HepG2 (cell line): ENCODE data around the gene GNG2. TPM values are rescaled to one million over a fixed set of nuclear protein-coding genes. Genes with fewer than 3 reads are reported as not detected.

Source experiments
- ATAC-seq: fragments of 200-7000 bp; cut with Tn5 transposase; 3 replicates; pipeline ENCODE4 v1.9.1; 2020; ENCODE audit warnings: mild to moderate bottlenecking, moderate library complexity
- BruUV-seq: library from RNA; stranded (reverse); fragments of 400-500 nt; replicated peaks from 2 replicates; lab custom pipeline; 2021; lab: Mats Ljungman, UMichigan
- CTCF ChIA-PET: fragments of 300-600 bp; formaldehyde crosslinking; extraction: SDS; loops from one replicate; lab custom pipeline; 2021; ENCODE audit warnings: low total read pairs, inconsistent platforms, low intra/inter-chr PET ratio; lab: Yijun Ruan, JAX
- POLR2A ChIA-PET: fragments of 350-600 bp; sonication (Branson Sonifier 250); formaldehyde crosslinking; loops from one replicate; lab custom pipeline; 2020; ENCODE audit warnings: antibody characterized with exemption, inconsistent platforms; lab: Yijun Ruan, JAX
- DNase-seq: peaks from one replicate; pipeline ENCODE4 v3.0.0-alpha.2; 2015; ENCODE audit warnings: low spot score
- FAIRE-seq: peaks from 3 replicates; lab custom pipeline; 2011; peaks lifted over from hg19 to GRCh38; lab: Jason Lieb, UNC
- H2AFZ ChIP-seq: one replicate; pipeline ENCODE4 v1.6.1; 2011; ENCODE audit warnings: low read length, inconsistent platforms
- H3K27ac ChIP-seq: fragments of 300-600 bp; 3 replicates; pipeline ENCODE4 v1.8.0; 2011; ENCODE audit warnings: mixed run types, mild to moderate bottlenecking, mixed read lengths, low read length, inconsistent platforms; ENCODE audit not compliant: insufficient read depth; ENCODE audit errors: extremely low read length
- H3K27me3 ChIP-seq, 2 experiments: fragments of 200-600 bp in 1 of 2; 2 replicates in 1 of 2; 3 replicates in 1 of 2; pipeline versions ENCODE4 v1.6.0 to v1.8.0; 2011; ENCODE audit warnings: low read length in 2 of 2, mild to moderate bottlenecking in 2 of 2, moderate library complexity in 2 of 2, inconsistent platforms in 1 of 2; ENCODE audit not compliant: insufficient read depth in 2 of 2, control insufficient read depth in 1 of 2
- H3K36me3 ChIP-seq, 2 experiments: fragments of 200-600 bp in 1 of 2; replicated peaks in 1 of 2; 2 replicates in 1 of 2; 3 replicates in 1 of 2; pipeline versions ENCODE4 v1.5.1 to v1.8.0; 2011; ENCODE audit warnings: low read length in 2 of 2, inconsistent platforms in 1 of 2; ENCODE audit not compliant: insufficient read depth in 2 of 2, control insufficient read depth in 1 of 2
- H3K4me1 ChIP-seq: 2 replicates; pipeline ENCODE4 v1.5.1; 2012; ENCODE audit warnings: low read length, inconsistent platforms; ENCODE audit not compliant: insufficient read depth
- H3K4me2 ChIP-seq: 2 replicates; pipeline ENCODE4 v1.6.0; 2011; ENCODE audit warnings: low read depth, low read length, inconsistent platforms
- H3K4me3 ChIP-seq, 3 experiments: fragments of 200-600 bp in 1 of 3; sonication (generic), shearing (Covaris generic) in 1 of 3; replicated peaks in 1 of 3; 2 replicates each; pipeline ENCODE4 v1.5.1; 2011 to 2016; ENCODE audit warnings: low read length in 3 of 3, inconsistent platforms in 2 of 3, low read depth in 2 of 3, mild to moderate bottlenecking in 2 of 3, control low read depth in 1 of 3, mixed read lengths in 1 of 3; ENCODE audit not compliant: insufficient read depth in 1 of 3
- H3K79me2 ChIP-seq: one replicate; pipeline ENCODE4 v1.6.1; 2011; ENCODE audit warnings: low read length, inconsistent platforms; ENCODE audit not compliant: insufficient read depth
- H3K9ac ChIP-seq: 2 replicates; pipeline ENCODE4 v1.6.0; 2011; ENCODE audit warnings: mild to moderate bottlenecking, low read depth, low read length, inconsistent platforms; ENCODE audit not compliant: insufficient read depth
- H3K9me3 ChIP-seq: 2 replicates; pipeline ENCODE4 v1.5.1; 2012; ENCODE audit warnings: mild to moderate bottlenecking, low read length
- H4K20me1 ChIP-seq: 2 replicates; pipeline ENCODE4 v1.6.0; 2011; ENCODE audit warnings: inconsistent platforms, mild to moderate bottlenecking, low read length, moderate library complexity; ENCODE audit not compliant: insufficient read depth
- KDM5B ChIP-seq: sonication (generic); formaldehyde crosslinking; IDR thresholded peaks from 2 replicates; pipeline ENCODE4 v1.4.0; 2020; ENCODE audit warnings: missing genetic modification reagents, mild to moderate bottlenecking, borderline replicate concordance
- MED1 ChIP-seq: sonication (generic); formaldehyde crosslinking; IDR thresholded peaks from 2 replicates; pipeline ENCODE4 v1.4.0; 2020; ENCODE audit warnings: missing genetic modification reagents
- MTF1 ChIP-seq: sonication (generic); formaldehyde crosslinking; IDR thresholded peaks from 2 replicates; pipeline ENCODE4 v1.5.0; 2020; ENCODE audit warnings: missing genetic modification reagents
- NR1H2 ChIP-seq: sonication (generic); formaldehyde crosslinking; IDR thresholded peaks from 2 replicates; pipeline ENCODE4 v1.8.1; 2022; ENCODE audit warnings: low read depth, missing genetic modification reagents, borderline replicate concordance
- ZNF17 ChIP-seq: sonication (generic); formaldehyde crosslinking; IDR thresholded peaks from 2 replicates; pipeline ENCODE4 v1.5.0; 2020; ENCODE audit warnings: mild to moderate bottlenecking, missing genetic modification reagents
- ZNF280D ChIP-seq: sonication (generic); formaldehyde crosslinking; IDR thresholded peaks from 2 replicates; pipeline ENCODE4 v1.5.1; 2020; ENCODE audit warnings: mild to moderate bottlenecking, missing genetic modification reagents
- ZNF451 ChIP-seq: sonication (generic); formaldehyde crosslinking; IDR thresholded peaks from 2 replicates; pipeline ENCODE4 v1.5.0; 2020; ENCODE audit warnings: mild to moderate bottlenecking, missing genetic modification reagents
- WGBS: methylation state at CpG from one replicate; pipeline ENCODE4 v1.1.6; 2017; ENCODE audit warnings: low lambda C conversion rate; 5-methylcytosine and 5-hydroxymethylcytosine counted together
- in situ Hi-C: cut with HindIII; loops from 2 replicates; pipeline ENCODE4 v1.10.0; 2017; ENCODE audit warnings: low pct_unique_long_range_greater_than_20kb; ENCODE audit not compliant: extremely low pct_ligation_motif_present
- intact Hi-C: fragments of 100-400 bp; cut with micrococcal nuclease; formaldehyde crosslinking; loops from one replicate; pipeline ENCODE4 v1.10.0; 2022; ENCODE audit not compliant: unreplicated experiment
- polyA plus RNA-seq, 8 experiments: library from polyadenylated mRNA; depleted of rRNA in 3 of 8; stranded (reverse) in 7 of 8; unstranded in 1 of 8; fragments of >200 nt; fragmentation: Illumina TruSeq in 4 of 8; extraction: Trizol in 4 of 8; gene quantifications; 2 replicates each; pipeline versions ENCODE4 v1.2.1 to v1.2.3, GENCODE V29; 2011 to 2016; ENCODE audit warnings: low read depth in 4 of 8, missing spikeins in 1 of 8, mixed read lengths in 1 of 8; ENCODE audit not compliant: insufficient read depth in 1 of 8
- total RNA-seq, 5 experiments: library from RNA; depleted of rRNA; stranded (reverse); fragments of >200 nt; fragmentation: Illumina TruSeq; extraction: Trizol; gene quantifications; 2 replicates each; pipeline ENCODE4 v1.2.3, GENCODE V29; 2016; ENCODE audit warnings: low read depth in 1 of 5
- TF ChIP-seq, protein P1 (sequence below): sonication (generic); formaldehyde crosslinking; IDR thresholded peaks from 2 replicates; pipeline ENCODE4 v1.4.0; 2020; ENCODE audit warnings: missing genetic modification reagents
- TF ChIP-seq, protein P2 (sequence below), 2 experiments: sonication (generic) in 1 of 2; formaldehyde crosslinking in 1 of 2; IDR thresholded peaks; 2 replicates each; pipeline versions ENCODE4 v1.4.0 to v1.6.1; 2016 to 2020; ENCODE audit warnings: borderline replicate concordance in 1 of 2, low read depth in 1 of 2, mild to moderate bottlenecking in 1 of 2, missing genetic modification reagents in 1 of 2

The GNG2 gene
- total and polyA plus RNA-seq, 2 of the 13 experiments (the other 11 are each of a cell fraction or from before 2014, with no cell fraction given), result not detected

- no peaks in the 10 kb centered on the region for H3K36me3 ChIP-seq
- in situ Hi-C loops (no loop called here), intact Hi-C loops (no loop called here)
- no peak overlapping the region for H3K27ac ChIP-seq
- no TSS peak for BruUV-seq
- H3K27me3 ChIP-seq, result peaks cover 4 to 38% of the 10 kb centered on the region in 2 experiments; a peak in 3 of 5 replicates
- CTCF ChIA-PET, result no interaction called here
- no peaks in the 10 kb centered on the region for H3K9me3 ChIP-seq
- H3K4me3 ChIP-seq, result no peak overlapping the region
- H3K4me1 ChIP-seq, result no peaks in the 10 kb centered on the region
- WGBS, result 0% methylated on average over 5 of the region's 6 CpGs
- ATAC-seq (no peak), DNase-seq (no peak), FAIRE-seq (no peak)
- no peaks in the 10 kb centered on the region for H3K79me2 ChIP-seq
- no peak overlapping the region for H3K9ac ChIP-seq
- POLR2A ChIA-PET, result no interaction called here
- H4K20me1 ChIP-seq, result no peaks in the 10 kb centered on the region
- no peak overlapping the region for H2AFZ ChIP-seq
- H3K4me2 ChIP-seq, result no peak overlapping the region
- TF ChIP-seq MED1 (no peak), KDM5B (CRISPR knock-in tag) (no peak), NR1H2 (CRISPR knock-in tag) (no peak), MTF1 (CRISPR knock-in tag) (no peak), ZNF280D (no peak), ZNF451 (CRISPR knock-in tag) (no peak), ZNF17 (CRISPR knock-in tag) (no peak)
- TF ChIP-seq, protein P1, sequence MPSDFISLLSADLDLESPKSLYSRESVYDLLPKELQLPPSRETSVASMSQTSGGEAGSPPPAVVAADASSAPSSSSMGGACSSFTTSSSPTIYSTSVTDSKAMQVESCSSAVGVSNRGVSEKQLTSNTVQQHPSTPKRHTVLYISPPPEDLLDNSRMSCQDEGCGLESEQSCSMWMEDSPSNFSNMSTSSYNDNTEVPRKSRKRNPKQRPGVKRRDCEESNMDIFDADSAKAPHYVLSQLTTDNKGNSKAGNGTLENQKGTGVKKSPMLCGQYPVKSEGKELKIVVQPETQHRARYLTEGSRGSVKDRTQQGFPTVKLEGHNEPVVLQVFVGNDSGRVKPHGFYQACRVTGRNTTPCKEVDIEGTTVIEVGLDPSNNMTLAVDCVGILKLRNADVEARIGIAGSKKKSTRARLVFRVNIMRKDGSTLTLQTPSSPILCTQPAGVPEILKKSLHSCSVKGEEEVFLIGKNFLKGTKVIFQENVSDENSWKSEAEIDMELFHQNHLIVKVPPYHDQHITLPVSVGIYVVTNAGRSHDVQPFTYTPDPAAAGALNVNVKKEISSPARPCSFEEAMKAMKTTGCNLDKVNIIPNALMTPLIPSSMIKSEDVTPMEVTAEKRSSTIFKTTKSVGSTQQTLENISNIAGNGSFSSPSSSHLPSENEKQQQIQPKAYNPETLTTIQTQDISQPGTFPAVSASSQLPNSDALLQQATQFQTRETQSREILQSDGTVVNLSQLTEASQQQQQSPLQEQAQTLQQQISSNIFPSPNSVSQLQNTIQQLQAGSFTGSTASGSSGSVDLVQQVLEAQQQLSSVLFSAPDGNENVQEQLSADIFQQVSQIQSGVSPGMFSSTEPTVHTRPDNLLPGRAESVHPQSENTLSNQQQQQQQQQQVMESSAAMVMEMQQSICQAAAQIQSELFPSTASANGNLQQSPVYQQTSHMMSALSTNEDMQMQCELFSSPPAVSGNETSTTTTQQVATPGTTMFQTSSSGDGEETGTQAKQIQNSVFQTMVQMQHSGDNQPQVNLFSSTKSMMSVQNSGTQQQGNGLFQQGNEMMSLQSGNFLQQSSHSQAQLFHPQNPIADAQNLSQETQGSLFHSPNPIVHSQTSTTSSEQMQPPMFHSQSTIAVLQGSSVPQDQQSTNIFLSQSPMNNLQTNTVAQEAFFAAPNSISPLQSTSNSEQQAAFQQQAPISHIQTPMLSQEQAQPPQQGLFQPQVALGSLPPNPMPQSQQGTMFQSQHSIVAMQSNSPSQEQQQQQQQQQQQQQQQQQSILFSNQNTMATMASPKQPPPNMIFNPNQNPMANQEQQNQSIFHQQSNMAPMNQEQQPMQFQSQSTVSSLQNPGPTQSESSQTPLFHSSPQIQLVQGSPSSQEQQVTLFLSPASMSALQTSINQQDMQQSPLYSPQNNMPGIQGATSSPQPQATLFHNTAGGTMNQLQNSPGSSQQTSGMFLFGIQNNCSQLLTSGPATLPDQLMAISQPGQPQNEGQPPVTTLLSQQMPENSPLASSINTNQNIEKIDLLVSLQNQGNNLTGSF (CRISPR knock-in tag), result no peak
- TF ChIP-seq, protein P2, sequence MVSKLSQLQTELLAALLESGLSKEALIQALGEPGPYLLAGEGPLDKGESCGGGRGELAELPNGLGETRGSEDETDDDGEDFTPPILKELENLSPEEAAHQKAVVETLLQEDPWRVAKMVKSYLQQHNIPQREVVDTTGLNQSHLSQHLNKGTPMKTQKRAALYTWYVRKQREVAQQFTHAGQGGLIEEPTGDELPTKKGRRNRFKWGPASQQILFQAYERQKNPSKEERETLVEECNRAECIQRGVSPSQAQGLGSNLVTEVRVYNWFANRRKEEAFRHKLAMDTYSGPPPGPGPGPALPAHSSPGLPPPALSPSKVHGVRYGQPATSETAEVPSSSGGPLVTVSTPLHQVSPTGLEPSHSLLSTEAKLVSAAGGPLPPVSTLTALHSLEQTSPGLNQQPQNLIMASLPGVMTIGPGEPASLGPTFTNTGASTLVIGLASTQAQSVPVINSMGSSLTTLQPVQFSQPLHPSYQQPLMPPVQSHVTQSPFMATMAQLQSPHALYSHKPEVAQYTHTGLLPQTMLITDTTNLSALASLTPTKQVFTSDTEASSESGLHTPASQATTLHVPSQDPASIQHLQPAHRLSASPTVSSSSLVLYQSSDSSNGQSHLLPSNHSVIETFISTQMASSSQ (IDR thresholded peaks at IDR 0.05; ENCODE audit: low read depth), result no peak
- TF ChIP-seq, protein P2 (CRISPR knock-in tag; IDR thresholded peaks at IDR 0.05; ENCODE audit: borderline replicate concordance), result no peak
Observed at GRCh38 chr14:51969852-51970540, 109.6 kb downstream of the GNG2 start.
